ENCODE data around the gene BAIAP3. TPM values are rescaled to one million over a fixed set of nuclear protein-coding genes. Genes with fewer than 3 reads are reported as not detected.

BAIAP3 gene
- total and polyA plus RNA-seq, 10 of the 15 experiments (the other 5 are each of a cell fraction or from before 2014, with no cell fraction given) = 0.03 to 0.56 (median 0.17) TPM; not detected in 3

GRCh38 chr16:1364510-1364909 is 31.1 kb downstream of the BAIAP3 start:
- no peak for DNase-seq (ENCODE audit: low read depth, low spot score)
- FAIRE-seq = no peak
- no peaks in the 10 kb centered on the region for H4K20me1 ChIP-seq (ENCODE audit: control insufficient read depth, insufficient read depth)
- no peak overlapping the region for H2AFZ ChIP-seq (ENCODE audit: control insufficient read depth, low read depth, low read length)
- no peaks in the 10 kb centered on the region for H3K9me3 ChIP-seq (replicated peaks; ENCODE audit: control insufficient read depth, insufficient read depth, low read length)
- TF ChIP-seq ZBTB33 (IDR thresholded peaks at IDR 0.05) = no peak
- peak; percentile 20; the same call in 1 of the 2 replicates for TF ChIP-seq POLR2A (IDR thresholded peaks at IDR 0.05; ENCODE audit: low read depth, low read length)
- H3K4me2 ChIP-seq (ENCODE audit: control insufficient read depth, insufficient read depth) = no peak overlapping the region
- no peak for ATAC-seq
- no peak overlapping the region for H3K27ac ChIP-seq (ENCODE audit: control insufficient read depth, insufficient read depth)
- in situ Hi-C loops (cut with MboI) (no loop called here), intact Hi-C loops (cut with micrococcal nuclease; ENCODE audit: unreplicated experiment) (no loop called here)
- H3K27me3 ChIP-seq (replicated peaks in 1 of 2; ENCODE audit: control insufficient read depth in 2 of 2, insufficient read depth in 2 of 2, low read length in 1 of 2) = no peaks in the 10 kb centered on the region
- 82% methylated on average over 22 of the region's 22 CpGs for WGBS (ENCODE audit: insufficient coverage, insufficient replicate concordance, low lambda C conversion rate, missing lambda C conversion rate)
- CTCF ChIA-PET = interaction anchor here (0.6 to 2.7 kb wide), 11 partner anchors 11 to 418 kb away, joined by 3 to 11 read pairs (median 5); partner anchors contain the start of genes CCDC154, NUBP2 and SPSB3
- H3K79me2 ChIP-seq (ENCODE audit: control insufficient read depth, insufficient read depth, low read length) = no peaks in the 10 kb centered on the region
- peaks cover 16 to 28% of the 10 kb centered on the region in 2 experiments for H3K36me3 ChIP-seq (ENCODE audit: control insufficient read depth in 2 of 2, insufficient read depth in 2 of 2, low read length in 1 of 2)
- RAD21 ChIA-PET (ENCODE audit: unreplicated experiment) = no interaction called here
- POLR2A ChIA-PET = no interaction called here
- no peaks in the 10 kb centered on the region for H3K4me1 ChIP-seq (ENCODE audit: control insufficient read depth, insufficient read depth, low read length)
- H3K4me3 ChIP-seq = no peak overlapping the region
- no peak overlapping the region for H3K9ac ChIP-seq (ENCODE audit: control insufficient read depth, insufficient read depth, low read length)
- SMC1A ChIA-PET (ENCODE audit: uncharacterized antibody, unreplicated experiment) = interaction anchor here (1.1 to 1.5 kb wide), 3 partner anchors 57 to 99 kb away, joined by 3 to 4 read pairs (median 3); no protein-coding TSS in a partner anchor
- no TSS peak for BruUV-seq (replicated peaks)

- no peaks in the 10 kb centered on the region for H3K79me2 ChIP-seq (ENCODE audit: control insufficient read depth, insufficient read depth, low read length)
- H3K9me3 ChIP-seq (replicated peaks; ENCODE audit: control insufficient read depth, insufficient read depth, low read length) = no peaks in the 10 kb centered on the region
- FAIRE-seq (no peak), ATAC-seq (no peak), DNase-seq (ENCODE audit: low read depth, low spot score) (no peak)
- ChIA-PET SMC1A (ENCODE audit: uncharacterized antibody, unreplicated experiment) (no interaction called here), RAD21 (ENCODE audit: unreplicated experiment) (no interaction called here), CTCF (interaction anchor here (2.7 kb wide), 1 partner anchor 46 kb away, joined by 11 read pairs; no protein-coding TSS in a partner anchor), POLR2A (no interaction called here)
- no peak overlapping the region for H3K9ac ChIP-seq (ENCODE audit: control insufficient read depth, insufficient read depth, low read length)
- in situ Hi-C loops (cut with MboI) (no loop called here), intact Hi-C loops (cut with micrococcal nuclease; ENCODE audit: unreplicated experiment) (no loop called here)
- H3K4me1 ChIP-seq (ENCODE audit: control insufficient read depth, insufficient read depth, low read length) = no peaks in the 10 kb centered on the region
- no peak overlapping the region for H3K27ac ChIP-seq (ENCODE audit: control insufficient read depth, insufficient read depth)
- no TSS peak for BruUV-seq (replicated peaks)
- 94% methylated on average over 29 of the region's 29 CpGs for WGBS (ENCODE audit: insufficient coverage, insufficient replicate concordance, low lambda C conversion rate, missing lambda C conversion rate)
- H2AFZ ChIP-seq (ENCODE audit: control insufficient read depth, low read depth, low read length) = no peak overlapping the region
- peaks cover 16 to 32% of the 10 kb centered on the region in 2 experiments for H3K36me3 ChIP-seq (ENCODE audit: control insufficient read depth in 2 of 2, insufficient read depth in 2 of 2, low read length in 1 of 2)
- TF ChIP-seq SRF (IDR thresholded peaks at IDR 0.05; ENCODE audit: low read depth in 2 of 2, low read length in 2 of 2) = no peak
- peak; percentile 48 for TF ChIP-seq POLR2A (IDR thresholded peaks at IDR 0.05; ENCODE audit: low read depth, low read length)
- no peak for TF ChIP-seq TARDBP (IDR thresholded peaks at IDR 0.05; ENCODE audit: borderline replicate concordance)
- no peak for TF ChIP-seq TCF3 (IDR thresholded peaks at IDR 0.05; ENCODE audit: borderline replicate concordance, insufficient read depth, low read depth, low read length)
- TF ChIP-seq ZBTB4 (CRISPR knock-in tag; IDR thresholded peaks at IDR 0.05) = no peak
- no peak for TF ChIP-seq ZNF274 (IDR thresholded peaks at IDR 0.05; ENCODE audit: insufficient read depth, insufficient read length)
- no peak for TF ChIP-seq MYC (IDR thresholded peaks at IDR 0.05; ENCODE audit: insufficient read depth, insufficient read length, insufficient replicate concordance, low read length, severe bottlenecking)
- TF ChIP-seq KAT2A (conservative IDR thresholded peaks at IDR 0.05; ENCODE audit: control insufficient read depth, low read depth, low read length) = no peak
- no peaks in the 10 kb centered on the region for H4K20me1 ChIP-seq (ENCODE audit: control insufficient read depth, insufficient read depth)
- no peak overlapping the region for H3K4me3 ChIP-seq
- H3K4me2 ChIP-seq (ENCODE audit: control insufficient read depth, insufficient read depth) = no peak overlapping the region
- no peaks in the 10 kb centered on the region for H3K27me3 ChIP-seq (replicated peaks in 1 of 2; ENCODE audit: control insufficient read depth in 2 of 2, insufficient read depth in 2 of 2, low read length in 1 of 2)
Measured at GRCh38 chr16:1366060-1366711, 32.7 kb downstream of the BAIAP3 start.
